Activated naive CD8-positive, alpha-beta T cell treated with anti-CD3 and anti-CD28 coated beads for 36 hours (primary cell): ENCODE data around the gene FBXO46. TPM values are rescaled to one million over a fixed set of nuclear protein-coding genes. Genes with fewer than 3 reads are reported as not detected.

Experiments used
- DNase-seq: peaks from one replicate; pipeline ENCODE4 v3.0.0; 2021
- H3K27ac Mint-ChIP-seq: one replicate; pipeline ENCODE4 v1.8.0; 2022; ENCODE audit warnings: mild to moderate bottlenecking, moderate library complexity, mixed read lengths
- H3K27me3 Mint-ChIP-seq: one replicate; pipeline ENCODE4 v1.8.0; 2022; ENCODE audit warnings: mild to moderate bottlenecking, mixed read lengths
- H3K36me3 Mint-ChIP-seq: one replicate; pipeline ENCODE4 v1.8.0; 2021; ENCODE audit warnings: mild to moderate bottlenecking, mixed read lengths
- H3K4me1 Mint-ChIP-seq: one replicate; pipeline ENCODE4 v1.8.0; 2021; ENCODE audit warnings: mixed read lengths
- H3K4me3 Mint-ChIP-seq: one replicate; pipeline ENCODE4 v1.8.0; 2022; ENCODE audit warnings: mild to moderate bottlenecking, moderate library complexity, mixed read lengths
- H3K9me3 Mint-ChIP-seq: one replicate; pipeline ENCODE4 v1.8.0; 2022; ENCODE audit warnings: mixed read lengths
- total RNA-seq, 2 experiments: library from RNA; stranded (reverse); gene quantifications; one replicate each; pipeline ENCODE4 v1.2.3, GENCODE V29; 2021

Gene FBXO46
- total RNA-seq, 2 experiments from 2014 or later, result 25.5 to 29.6 TPM

GRCh38 chr19:45768984-45769782, 38.5 kb upstream of the FBXO46 start, which contains the start of gene SIX5:
TSS of gene SIX5 (minus strand) at chr19:45769252. CDS start at chr19:45768844, 408 bp downstream.
- H3K4me3 Mint-ChIP-seq, result peak within 1 kb of the TSS; percentile 87
- H3K27me3 Mint-ChIP-seq, result peaks cover 33% of the 10 kb centered on the region
- peaks cover 4% of the 10 kb centered on the region for H3K36me3 Mint-ChIP-seq
- no peaks in the 10 kb centered on the region for H3K9me3 Mint-ChIP-seq
- H3K27ac Mint-ChIP-seq, result peak within 1 kb of the TSS; percentile 55
- DNase-seq, result peak; percentile 98
- peaks cover 12% of the 10 kb centered on the region for H3K4me1 Mint-ChIP-seq

GRCh38 chr19:45768655-45768983, 37.9 kb upstream of the FBXO46 start:
- Mint-ChIP-seq H3K27me3 (peaks cover 33% of the 10 kb centered on the region), H3K4me1 (peaks cover 12% of the 10 kb centered on the region), H3K27ac (peak overlapping the region; percentile 55), H3K36me3 (peaks cover 4% of the 10 kb centered on the region), H3K4me3 (peak overlapping the region; percentile 87), H3K9me3 (no peaks in the 10 kb centered on the region)
- DNase-seq, result no peak

GRCh38 chr19:45767881-45768654, 37.4 kb upstream of the FBXO46 start:
- H3K36me3 Mint-ChIP-seq, result peaks cover 4% of the 10 kb centered on the region
- peaks cover 12% of the 10 kb centered on the region for H3K4me1 Mint-ChIP-seq
- H3K27ac Mint-ChIP-seq, result no peak overlapping the region
- DNase-seq, result peak; percentile 57
- H3K27me3 Mint-ChIP-seq, result peaks cover 33% of the 10 kb centered on the region
- peak overlapping the region; percentile 64 for H3K4me3 Mint-ChIP-seq
- no peaks in the 10 kb centered on the region for H3K9me3 Mint-ChIP-seq

- Mint-ChIP-seq H3K9me3 (no peaks in the 10 kb centered on the region), H3K27ac (no peak overlapping the region), H3K4me1 (peaks cover 11% of the 10 kb centered on the region), H3K4me3 (peak overlapping the region; percentile 7), H3K36me3 (peaks cover 4% of the 10 kb centered on the region), H3K27me3 (peaks cover 33% of the 10 kb centered on the region)
- DNase-seq, result no peak
Measured at GRCh38 chr19:45767410-45767880, 36.7 kb upstream of the FBXO46 start.

GRCh38 chr19:45766869-45767346, 36.2 kb upstream of the FBXO46 start:
- no peak for DNase-seq
- H3K36me3 Mint-ChIP-seq, result no peaks in the 10 kb centered on the region
- no peak overlapping the region for H3K27ac Mint-ChIP-seq
- H3K9me3 Mint-ChIP-seq, result no peaks in the 10 kb centered on the region
- H3K27me3 Mint-ChIP-seq, result peaks cover 28% of the 10 kb centered on the region
- H3K4me3 Mint-ChIP-seq, result peak overlapping the region; percentile 7
- H3K4me1 Mint-ChIP-seq, result peaks cover 7% of the 10 kb centered on the region

- Mint-ChIP-seq H3K27ac (no peak overlapping the region), H3K4me3 (no peak overlapping the region), H3K36me3 (no peaks in the 10 kb centered on the region), H3K27me3 (peaks cover 28% of the 10 kb centered on the region), H3K9me3 (no peaks in the 10 kb centered on the region), H3K4me1 (peaks cover 7% of the 10 kb centered on the region)
- no peak for DNase-seq
Measured at GRCh38 chr19:45766296-45766868, 35.7 kb upstream of the FBXO46 start.

GRCh38 chr19:45765702-45766295, 35.1 kb upstream of the FBXO46 start:
- no peak for DNase-seq
- peaks cover 7% of the 10 kb centered on the region for H3K4me1 Mint-ChIP-seq
- no peak overlapping the region for H3K4me3 Mint-ChIP-seq
- peaks cover 28% of the 10 kb centered on the region for H3K27me3 Mint-ChIP-seq
- H3K9me3 Mint-ChIP-seq, result no peaks in the 10 kb centered on the region
- H3K36me3 Mint-ChIP-seq, result no peaks in the 10 kb centered on the region
- no peak overlapping the region for H3K27ac Mint-ChIP-seq

- H3K4me1 Mint-ChIP-seq, result peaks cover 6% of the 10 kb centered on the region
- peaks cover 32% of the 10 kb centered on the region for H3K27me3 Mint-ChIP-seq
- H3K4me3 Mint-ChIP-seq, result no peak overlapping the region
- DNase-seq, result no peak
- no peaks in the 10 kb centered on the region for H3K36me3 Mint-ChIP-seq
- H3K27ac Mint-ChIP-seq, result no peak overlapping the region
- H3K9me3 Mint-ChIP-seq, result no peaks in the 10 kb centered on the region
Measured at GRCh38 chr19:45764945-45765701, 34.4 kb upstream of the FBXO46 start.

GRCh38 chr19:45764475-45764874, 33.8 kb upstream of the FBXO46 start:
- Mint-ChIP-seq H3K4me3 (no peak overlapping the region), H3K27ac (no peak overlapping the region), H3K4me1 (peaks cover 2% of the 10 kb centered on the region), H3K27me3 (peaks cover 32% of the 10 kb centered on the region), H3K36me3 (no peaks in the 10 kb centered on the region), H3K9me3 (no peaks in the 10 kb centered on the region)
- no peak for DNase-seq

- H3K36me3 Mint-ChIP-seq, result no peaks in the 10 kb centered on the region
- H3K27me3 Mint-ChIP-seq, result peaks cover 29% of the 10 kb centered on the region
- no peaks in the 10 kb centered on the region for H3K9me3 Mint-ChIP-seq
- no peaks in the 10 kb centered on the region for H3K4me1 Mint-ChIP-seq
- H3K4me3 Mint-ChIP-seq, result no peak overlapping the region
- H3K27ac Mint-ChIP-seq, result no peak overlapping the region
- no peak for DNase-seq
Measured at GRCh38 chr19:45763691-45764294, 33.1 kb upstream of the FBXO46 start.

GRCh38 chr19:45762870-45763631, 32.4 kb upstream of the FBXO46 start:
- no peaks in the 10 kb centered on the region for H3K4me1 Mint-ChIP-seq
- H3K9me3 Mint-ChIP-seq, result no peaks in the 10 kb centered on the region
- H3K36me3 Mint-ChIP-seq, result no peaks in the 10 kb centered on the region
- no peak for DNase-seq
- peaks cover 27% of the 10 kb centered on the region for H3K27me3 Mint-ChIP-seq
- H3K4me3 Mint-ChIP-seq, result no peak overlapping the region
- no peak overlapping the region for H3K27ac Mint-ChIP-seq

GRCh38 chr19:45761714-45762113, 31.0 kb upstream of the FBXO46 start:
- no peak overlapping the region for H3K27ac Mint-ChIP-seq
- no peaks in the 10 kb centered on the region for H3K4me1 Mint-ChIP-seq
- no peak overlapping the region for H3K4me3 Mint-ChIP-seq
- H3K36me3 Mint-ChIP-seq, result no peaks in the 10 kb centered on the region
- no peak for DNase-seq
- H3K27me3 Mint-ChIP-seq, result peaks cover 16% of the 10 kb centered on the region
- H3K9me3 Mint-ChIP-seq, result no peaks in the 10 kb centered on the region

- Mint-ChIP-seq H3K4me3 (no peak overlapping the region), H3K36me3 (no peaks in the 10 kb centered on the region), H3K27ac (no peak overlapping the region), H3K9me3 (no peaks in the 10 kb centered on the region), H3K4me1 (no peaks in the 10 kb centered on the region), H3K27me3 (peaks cover 4% of the 10 kb centered on the region)
- no peak for DNase-seq
Measured at GRCh38 chr19:45758921-45759320, 28.2 kb upstream of the FBXO46 start.
